Stimulated activated naive CD4-positive, alpha-beta T cell treated with Interleukin-2 at 50 U/mL for 16 hours (primary cell): ENCODE results near the gene SMCO4.

ENCODE experiments used
- DNase-seq: peaks from one replicate; lab custom pipeline; 2025; lab: John Stamatoyannopoulos, UW

SMCO4 gene

GRCh38 chr11:93504110-93505095 is 38.8 kb downstream of the SMCO4 start:
- no peak for DNase-seq

- no peak for DNase-seq
Measured at GRCh38 chr11:93501856-93502255, 41.3 kb downstream of the SMCO4 start.

- DNase-seq: no peak
Measured at GRCh38 chr11:93500759-93501158, 42.4 kb downstream of the SMCO4 start.

- no peak for DNase-seq
Measured at GRCh38 chr11:93498641-93499040, 44.5 kb downstream of the SMCO4 start.

GRCh38 chr11:93498161-93498560 is 45.0 kb downstream of the SMCO4 start:
- no peak for DNase-seq

- DNase-seq: no peak
Measured at GRCh38 chr11:93497596-93497995, 45.6 kb downstream of the SMCO4 start.

- DNase-seq: no peak
Measured at GRCh38 chr11:93494357-93494756, 48.8 kb downstream of the SMCO4 start.

- DNase-seq: no peak
Measured at GRCh38 chr11:93493252-93493897, 49.8 kb downstream of the SMCO4 start.

GRCh38 chr11:93492464-93493251 is 50.5 kb downstream of the SMCO4 start:
- DNase-seq: no peak

- no peak for DNase-seq
Measured at GRCh38 chr11:93491973-93492372, 51.2 kb downstream of the SMCO4 start.

- no peak for DNase-seq
Measured at GRCh38 chr11:93490996-93491618, 52.1 kb downstream of the SMCO4 start.

- no peak for DNase-seq
Measured at GRCh38 chr11:93489841-93490240, 53.4 kb downstream of the SMCO4 start.

GRCh38 chr11:93487032-93487483 is 56.1 kb downstream of the SMCO4 start:
- no peak for DNase-seq

GRCh38 chr11:93485983-93486382 is 57.2 kb downstream of the SMCO4 start:
- DNase-seq: no peak

- no peak for DNase-seq
Measured at GRCh38 chr11:93484716-93485115, 58.5 kb downstream of the SMCO4 start.

- no peak for DNase-seq
Measured at GRCh38 chr11:93482556-93482955, 60.6 kb downstream of the SMCO4 start.

- no peak for DNase-seq
Measured at GRCh38 chr11:93481696-93482095, 61.5 kb downstream of the SMCO4 start.

GRCh38 chr11:93481279-93481678 is 61.9 kb downstream of the SMCO4 start:
- no peak for DNase-seq

GRCh38 chr11:93480756-93481155 is 62.4 kb downstream of the SMCO4 start:
- DNase-seq: no peak

- no peak for DNase-seq
Measured at GRCh38 chr11:93480256-93480655, 62.9 kb downstream of the SMCO4 start.

- DNase-seq: no peak
Measured at GRCh38 chr11:93478841-93479240, 64.3 kb downstream of the SMCO4 start.

GRCh38 chr11:93477684-93478234 is 65.4 kb downstream of the SMCO4 start:
- no peak for DNase-seq
